K562 (cell line): Measurements from ENCODE around the gene RNF187. TPM values are rescaled to one million over a fixed set of nuclear protein-coding genes. Genes with fewer than 3 reads are reported as not detected.

ENCODE experiments used
- CEBPG ChIP-seq, 3 experiments: fragments of 200-800 bp in 1 of 3; sonication (Bioruptor generic) in 1 of 3; sonication (generic) in 1 of 3; formaldehyde crosslinking in 1 of 3; IDR thresholded peaks in 2 of 3; conservative IDR thresholded peaks in 1 of 3; 2 replicates each; pipeline versions ENCODE4 v1.6.1 to v1.8.0; 2016 to 2022; ENCODE audit warnings: missing compliant biosample characterization in 2 of 3, missing genetic modification characterization in 2 of 3, mild to moderate bottlenecking in 1 of 3, missing genetic modification reagents in 1 of 3
- DACH1 ChIP-seq: fragments of 450-650 bp; IDR thresholded peaks from 2 replicates; pipeline ENCODE4 v1.6.1; 2018; ENCODE audit not compliant: partially characterized antibody
- MCM2 ChIP-seq: fragments of 450-650 bp; IDR thresholded peaks from 2 replicates; pipeline ENCODE4 v1.6.1; 2017; ENCODE audit warnings: low read depth, mild to moderate bottlenecking
- MCM5 ChIP-seq: fragments of 450-650 bp; IDR thresholded peaks from 2 replicates; pipeline ENCODE4 v1.6.1; 2016; ENCODE audit warnings: low read depth
- MED1 ChIP-seq: sonication (generic); formaldehyde crosslinking; IDR thresholded peaks from 2 replicates; pipeline ENCODE4 v1.8.1; 2023; ENCODE audit warnings: missing genetic modification reagents, borderline replicate concordance
- SRSF7 ChIP-seq: fragments of 200-400 bp; formaldehyde crosslinking; optimal IDR thresholded peaks from 2 replicates; pipeline ENCODE3; 2017; ENCODE audit warnings: mild to moderate bottlenecking, low read depth, low read length
- ZNF24 ChIP-seq: fragments of 450-650 bp; IDR thresholded peaks from 2 replicates; pipeline ENCODE4 v1.6.1; 2016
- polyA plus RNA-seq, 8 experiments: library from polyadenylated mRNA; depleted of rRNA in 4 of 8; stranded (reverse) in 5 of 8; unstranded in 3 of 8; fragments of >200 nt; fragmentation: Nextera tagmentation in 2 of 8; fragmentation: Illumina TruSeq in 1 of 8; extraction: Ambion mirVana in 2 of 8; extraction: Trizol in 1 of 8; gene quantifications; 2 replicates each; pipeline versions ENCODE4 v1.2.1 to v1.2.3, GENCODE V29; 2011 to 2014; ENCODE audit warnings: inconsistent platforms in 1 of 8, missing spikeins in 1 of 8
- total RNA-seq, 7 experiments: library from RNA; depleted of rRNA in 6 of 7; stranded (reverse); fragments of >200 nt in 6 of 7; fragmentation: Illumina TruSeq in 2 of 7; extraction: Trizol in 2 of 7; gene quantifications; 2 replicates each; pipeline versions ENCODE4 v1.2.1 to v1.2.3, GENCODE V29; 2011 to 2021; ENCODE audit warnings: low replicate concordance in 1 of 7
- TF ChIP-seq, protein P1 (sequence below): fragments of 450-650 bp; IDR thresholded peaks from 2 replicates; pipeline ENCODE4 v1.6.1; 2016; ENCODE audit warnings: mild to moderate bottlenecking, moderate library complexity
- TF ChIP-seq, protein P2 (sequence below): sonication (generic); formaldehyde crosslinking; IDR thresholded peaks from 2 replicates; pipeline ENCODE4 v1.8.1; 2022; ENCODE audit warnings: missing genetic modification reagents
- TF ChIP-seq, protein P3 (sequence below): sonication (generic); formaldehyde crosslinking; IDR thresholded peaks from 2 replicates; pipeline ENCODE4 v1.4.0; 2020; ENCODE audit warnings: mild to moderate bottlenecking, missing genetic modification reagents

Gene RNF187
- total and polyA plus RNA-seq, 9 of the 15 experiments (the other 6 are each of a cell fraction or from before 2014, with no cell fraction given): 2.3 to 119 (median 41.9) TPM

DNA sequence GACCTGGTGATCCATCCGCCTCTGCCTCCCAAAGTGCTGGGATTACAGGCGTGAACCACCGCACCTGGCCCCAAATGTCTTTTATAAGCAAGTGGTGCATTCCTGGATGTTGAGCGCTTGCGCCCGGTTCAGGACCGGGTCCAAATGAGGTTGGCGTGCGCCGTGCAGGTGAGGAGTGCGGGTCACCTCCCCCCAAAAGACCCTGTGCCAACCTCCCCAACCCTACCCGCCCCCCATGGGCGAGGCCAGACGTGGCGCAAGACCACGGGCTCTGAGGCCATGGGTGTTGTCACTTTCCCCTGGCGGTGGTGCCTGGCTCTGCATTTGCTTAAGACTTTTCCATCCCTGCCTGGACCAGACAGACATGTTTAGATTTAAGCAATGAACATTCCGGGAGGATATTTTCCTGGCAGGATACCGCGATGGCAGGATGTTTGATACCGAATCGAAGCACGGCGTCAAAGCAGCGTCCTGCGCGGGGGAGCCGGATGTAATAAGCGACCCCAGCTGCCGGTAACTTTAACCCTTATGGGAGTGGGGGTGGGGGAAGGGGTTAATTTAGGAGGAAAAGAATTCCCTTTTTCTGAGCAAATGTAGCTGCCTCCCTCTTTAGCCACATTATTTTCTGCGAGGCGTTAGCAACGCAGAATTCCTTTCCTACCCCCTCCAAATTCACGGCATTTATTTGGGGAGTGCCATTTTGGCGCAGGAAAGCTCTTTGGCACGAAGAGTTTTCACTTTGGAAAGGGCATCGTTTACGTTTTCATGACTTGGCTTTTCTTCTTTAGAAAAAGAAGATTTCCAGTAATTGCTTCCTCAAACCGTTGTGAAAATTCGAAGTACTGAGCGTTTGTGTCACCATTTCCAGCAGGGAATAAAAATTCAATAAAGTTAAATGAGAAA is 27.8 kb upstream of the RNF187 start (continued):
- TF ChIP-seq, protein P1, sequence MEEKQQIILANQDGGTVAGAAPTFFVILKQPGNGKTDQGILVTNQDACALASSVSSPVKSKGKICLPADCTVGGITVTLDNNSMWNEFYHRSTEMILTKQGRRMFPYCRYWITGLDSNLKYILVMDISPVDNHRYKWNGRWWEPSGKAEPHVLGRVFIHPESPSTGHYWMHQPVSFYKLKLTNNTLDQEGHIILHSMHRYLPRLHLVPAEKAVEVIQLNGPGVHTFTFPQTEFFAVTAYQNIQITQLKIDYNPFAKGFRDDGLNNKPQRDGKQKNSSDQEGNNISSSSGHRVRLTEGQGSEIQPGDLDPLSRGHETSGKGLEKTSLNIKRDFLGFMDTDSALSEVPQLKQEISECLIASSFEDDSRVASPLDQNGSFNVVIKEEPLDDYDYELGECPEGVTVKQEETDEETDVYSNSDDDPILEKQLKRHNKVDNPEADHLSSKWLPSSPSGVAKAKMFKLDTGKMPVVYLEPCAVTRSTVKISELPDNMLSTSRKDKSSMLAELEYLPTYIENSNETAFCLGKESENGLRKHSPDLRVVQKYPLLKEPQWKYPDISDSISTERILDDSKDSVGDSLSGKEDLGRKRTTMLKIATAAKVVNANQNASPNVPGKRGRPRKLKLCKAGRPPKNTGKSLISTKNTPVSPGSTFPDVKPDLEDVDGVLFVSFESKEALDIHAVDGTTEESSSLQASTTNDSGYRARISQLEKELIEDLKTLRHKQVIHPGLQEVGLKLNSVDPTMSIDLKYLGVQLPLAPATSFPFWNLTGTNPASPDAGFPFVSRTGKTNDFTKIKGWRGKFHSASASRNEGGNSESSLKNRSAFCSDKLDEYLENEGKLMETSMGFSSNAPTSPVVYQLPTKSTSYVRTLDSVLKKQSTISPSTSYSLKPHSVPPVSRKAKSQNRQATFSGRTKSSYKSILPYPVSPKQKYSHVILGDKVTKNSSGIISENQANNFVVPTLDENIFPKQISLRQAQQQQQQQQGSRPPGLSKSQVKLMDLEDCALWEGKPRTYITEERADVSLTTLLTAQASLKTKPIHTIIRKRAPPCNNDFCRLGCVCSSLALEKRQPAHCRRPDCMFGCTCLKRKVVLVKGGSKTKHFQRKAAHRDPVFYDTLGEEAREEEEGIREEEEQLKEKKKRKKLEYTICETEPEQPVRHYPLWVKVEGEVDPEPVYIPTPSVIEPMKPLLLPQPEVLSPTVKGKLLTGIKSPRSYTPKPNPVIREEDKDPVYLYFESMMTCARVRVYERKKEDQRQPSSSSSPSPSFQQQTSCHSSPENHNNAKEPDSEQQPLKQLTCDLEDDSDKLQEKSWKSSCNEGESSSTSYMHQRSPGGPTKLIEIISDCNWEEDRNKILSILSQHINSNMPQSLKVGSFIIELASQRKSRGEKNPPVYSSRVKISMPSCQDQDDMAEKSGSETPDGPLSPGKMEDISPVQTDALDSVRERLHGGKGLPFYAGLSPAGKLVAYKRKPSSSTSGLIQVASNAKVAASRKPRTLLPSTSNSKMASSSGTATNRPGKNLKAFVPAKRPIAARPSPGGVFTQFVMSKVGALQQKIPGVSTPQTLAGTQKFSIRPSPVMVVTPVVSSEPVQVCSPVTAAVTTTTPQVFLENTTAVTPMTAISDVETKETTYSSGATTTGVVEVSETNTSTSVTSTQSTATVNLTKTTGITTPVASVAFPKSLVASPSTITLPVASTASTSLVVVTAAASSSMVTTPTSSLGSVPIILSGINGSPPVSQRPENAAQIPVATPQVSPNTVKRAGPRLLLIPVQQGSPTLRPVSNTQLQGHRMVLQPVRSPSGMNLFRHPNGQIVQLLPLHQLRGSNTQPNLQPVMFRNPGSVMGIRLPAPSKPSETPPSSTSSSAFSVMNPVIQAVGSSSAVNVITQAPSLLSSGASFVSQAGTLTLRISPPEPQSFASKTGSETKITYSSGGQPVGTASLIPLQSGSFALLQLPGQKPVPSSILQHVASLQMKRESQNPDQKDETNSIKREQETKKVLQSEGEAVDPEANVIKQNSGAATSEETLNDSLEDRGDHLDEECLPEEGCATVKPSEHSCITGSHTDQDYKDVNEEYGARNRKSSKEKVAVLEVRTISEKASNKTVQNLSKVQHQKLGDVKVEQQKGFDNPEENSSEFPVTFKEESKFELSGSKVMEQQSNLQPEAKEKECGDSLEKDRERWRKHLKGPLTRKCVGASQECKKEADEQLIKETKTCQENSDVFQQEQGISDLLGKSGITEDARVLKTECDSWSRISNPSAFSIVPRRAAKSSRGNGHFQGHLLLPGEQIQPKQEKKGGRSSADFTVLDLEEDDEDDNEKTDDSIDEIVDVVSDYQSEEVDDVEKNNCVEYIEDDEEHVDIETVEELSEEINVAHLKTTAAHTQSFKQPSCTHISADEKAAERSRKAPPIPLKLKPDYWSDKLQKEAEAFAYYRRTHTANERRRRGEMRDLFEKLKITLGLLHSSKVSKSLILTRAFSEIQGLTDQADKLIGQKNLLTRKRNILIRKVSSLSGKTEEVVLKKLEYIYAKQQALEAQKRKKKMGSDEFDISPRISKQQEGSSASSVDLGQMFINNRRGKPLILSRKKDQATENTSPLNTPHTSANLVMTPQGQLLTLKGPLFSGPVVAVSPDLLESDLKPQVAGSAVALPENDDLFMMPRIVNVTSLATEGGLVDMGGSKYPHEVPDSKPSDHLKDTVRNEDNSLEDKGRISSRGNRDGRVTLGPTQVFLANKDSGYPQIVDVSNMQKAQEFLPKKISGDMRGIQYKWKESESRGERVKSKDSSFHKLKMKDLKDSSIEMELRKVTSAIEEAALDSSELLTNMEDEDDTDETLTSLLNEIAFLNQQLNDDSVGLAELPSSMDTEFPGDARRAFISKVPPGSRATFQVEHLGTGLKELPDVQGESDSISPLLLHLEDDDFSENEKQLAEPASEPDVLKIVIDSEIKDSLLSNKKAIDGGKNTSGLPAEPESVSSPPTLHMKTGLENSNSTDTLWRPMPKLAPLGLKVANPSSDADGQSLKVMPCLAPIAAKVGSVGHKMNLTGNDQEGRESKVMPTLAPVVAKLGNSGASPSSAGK: 0 out of 2 replicates have a peak, but pooled peaks have one; percentile 38
- TF ChIP-seq MED1 (0 out of 2 replicates have a peak, but pooled peaks have one; percentile 46), ZNF24 (no peak), MCM2 (no peak), DACH1 (no peak), CEBPG (CRISPR knock-in tag; IDR thresholded peaks at IDR 0.05) (peak; percentile 80), CEBPG (tag; conservative IDR thresholded peaks at IDR 0.05 in 1 of 2, IDR thresholded peaks at IDR 0.05 in 1 of 2) (peak; percentile 45 to 96; a peak in 3 of 4 replicates), SRSF7 (no peak), MCM5 (no peak)
- TF ChIP-seq, protein P2, sequence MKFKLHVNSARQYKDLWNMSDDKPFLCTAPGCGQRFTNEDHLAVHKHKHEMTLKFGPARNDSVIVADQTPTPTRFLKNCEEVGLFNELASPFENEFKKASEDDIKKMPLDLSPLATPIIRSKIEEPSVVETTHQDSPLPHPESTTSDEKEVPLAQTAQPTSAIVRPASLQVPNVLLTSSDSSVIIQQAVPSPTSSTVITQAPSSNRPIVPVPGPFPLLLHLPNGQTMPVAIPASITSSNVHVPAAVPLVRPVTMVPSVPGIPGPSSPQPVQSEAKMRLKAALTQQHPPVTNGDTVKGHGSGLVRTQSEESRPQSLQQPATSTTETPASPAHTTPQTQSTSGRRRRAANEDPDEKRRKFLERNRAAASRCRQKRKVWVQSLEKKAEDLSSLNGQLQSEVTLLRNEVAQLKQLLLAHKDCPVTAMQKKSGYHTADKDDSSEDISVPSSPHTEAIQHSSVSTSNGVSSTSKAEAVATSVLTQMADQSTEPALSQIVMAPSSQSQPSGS (CRISPR knock-in tag): no peak
- TF ChIP-seq, protein P3, sequence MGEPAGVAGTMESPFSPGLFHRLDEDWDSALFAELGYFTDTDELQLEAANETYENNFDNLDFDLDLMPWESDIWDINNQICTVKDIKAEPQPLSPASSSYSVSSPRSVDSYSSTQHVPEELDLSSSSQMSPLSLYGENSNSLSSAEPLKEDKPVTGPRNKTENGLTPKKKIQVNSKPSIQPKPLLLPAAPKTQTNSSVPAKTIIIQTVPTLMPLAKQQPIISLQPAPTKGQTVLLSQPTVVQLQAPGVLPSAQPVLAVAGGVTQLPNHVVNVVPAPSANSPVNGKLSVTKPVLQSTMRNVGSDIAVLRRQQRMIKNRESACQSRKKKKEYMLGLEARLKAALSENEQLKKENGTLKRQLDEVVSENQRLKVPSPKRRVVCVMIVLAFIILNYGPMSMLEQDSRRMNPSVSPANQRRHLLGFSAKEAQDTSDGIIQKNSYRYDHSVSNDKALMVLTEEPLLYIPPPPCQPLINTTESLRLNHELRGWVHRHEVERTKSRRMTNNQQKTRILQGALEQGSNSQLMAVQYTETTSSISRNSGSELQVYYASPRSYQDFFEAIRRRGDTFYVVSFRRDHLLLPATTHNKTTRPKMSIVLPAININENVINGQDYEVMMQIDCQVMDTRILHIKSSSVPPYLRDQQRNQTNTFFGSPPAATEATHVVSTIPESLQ (CRISPR knock-in tag): no peak
